Measurements from ENCODE around the gene SLC25A14.
A peak's percentile ranks its signal among the peaks of the same experiment; 100 is the strongest.
"Not testable (repeated sequence)": the region's sequence is repeated elsewhere in the genome, so short reads cannot be mapped to it uniquely, and the experiment has no call there.

SLC25A14 gene

GRCh38 chrX:130339408-130340222, at the start of gene SLC25A14:
Gene SLC25A14 (plus strand): TSS chrX:130339919. CDS start chrX:130340279, 360 bp downstream.
- DNase-seq = peak; percentile 19

- no peak for DNase-seq
These were observed 44.0 kb upstream of the SLC25A14 start for GRCh38 chrX:130295519-130296296.

GRCh38 chrX:130296297-130296678, 43.4 kb upstream of the SLC25A14 start:
- DNase-seq = no peak

- DNase-seq = no peak
These were observed 43.0 kb upstream of the SLC25A14 start for GRCh38 chrX:130296743-130297142.

GRCh38 chrX:130299279-130300009, 40.3 kb upstream of the SLC25A14 start:
- DNase-seq = peak; percentile 34

GRCh38 chrX:130300010-130300282, 39.8 kb upstream of the SLC25A14 start:
- DNase-seq = no peak

- DNase-seq = no peak
These were observed 38.3 kb upstream of the SLC25A14 start for GRCh38 chrX:130301405-130301804.

GRCh38 chrX:130301977-130302376, 37.7 kb upstream of the SLC25A14 start:
- DNase-seq = no peak

GRCh38 chrX:130304587-130305368, 34.9 kb upstream of the SLC25A14 start:
- no peak for DNase-seq

- DNase-seq = not testable (repeated sequence)
These were observed 19.8 kb upstream of the SLC25A14 start for GRCh38 chrX:130319886-130320285.

- no peak for DNase-seq
These were observed 18.2 kb upstream of the SLC25A14 start for GRCh38 chrX:130321550-130321949.

GRCh38 chrX:130330146-130330545, 9.6 kb upstream of the SLC25A14 start:
- DNase-seq = no peak

GRCh38 chrX:130330706-130331105, 9.0 kb upstream of the SLC25A14 start:
- DNase-seq = peak; percentile 5

- DNase-seq = no peak
These were observed 3.2 kb upstream of the SLC25A14 start for GRCh38 chrX:130336531-130336930.

- not testable (repeated sequence) for DNase-seq
These were observed 850 bp upstream of the SLC25A14 start for GRCh38 chrX:130338869-130339268.

GRCh38 chrX:130340271-130340670, 552 bp downstream of the SLC25A14 start:
- DNase-seq = no peak

GRCh38 chrX:130343411-130343810, 3.7 kb downstream of the SLC25A14 start:
- no peak for DNase-seq

GRCh38 chrX:130347321-130347720, 7.6 kb downstream of the SLC25A14 start:
- no peak for DNase-seq

- DNase-seq = no peak
These were observed 11.8 kb downstream of the SLC25A14 start for GRCh38 chrX:130351567-130351966.

- DNase-seq = not testable (repeated sequence)
These were observed 12.3 kb downstream of the SLC25A14 start for GRCh38 chrX:130352050-130352449.

GRCh38 chrX:130376077-130376476, 36.4 kb downstream of the SLC25A14 start:
- DNase-seq = no peak

- DNase-seq = no peak
These were observed 38.4 kb downstream of the SLC25A14 start for GRCh38 chrX:130378024-130378669.

Measured in NCI-H1417 treated with DMSO at 0.1 percent for 48 hours (cell line).